ENCODE results near the gene ZNFX1. TPM values are rescaled to one million over a fixed set of nuclear protein-coding genes. Genes with fewer than 3 reads are reported as not detected.

Gene ZNFX1
- total RNA-seq, 1 donor from 2014 or later = 46.2 TPM

- DNase-seq (ENCODE audit: low spot score) = no peak
These were observed 14.2 kb upstream of the ZNFX1 start for GRCh38 chr20:49292010-49292409.

- no peak for DNase-seq (ENCODE audit: low spot score)
These were observed 13.3 kb upstream of the ZNFX1 start for GRCh38 chr20:49291200-49291599.

- DNase-seq (ENCODE audit: low spot score) = no peak
These were observed 12.8 kb upstream of the ZNFX1 start for GRCh38 chr20:49290608-49291191.

- DNase-seq (ENCODE audit: low spot score) = no peak
These were observed 11.2 kb upstream of the ZNFX1 start for GRCh38 chr20:49288784-49289696.

- no peak for DNase-seq (ENCODE audit: low spot score)
These were observed 10.4 kb upstream of the ZNFX1 start for GRCh38 chr20:49288250-49288751.

- no peak for DNase-seq (ENCODE audit: low spot score)
These were observed 9.8 kb upstream of the ZNFX1 start for GRCh38 chr20:49287555-49288249.

GRCh38 chr20:49286689-49287551 is 9.1 kb upstream of the ZNFX1 start:
- no peak for DNase-seq (ENCODE audit: low spot score)

- DNase-seq (ENCODE audit: low spot score) = no peak
These were observed 8.1 kb upstream of the ZNFX1 start for GRCh38 chr20:49285813-49286494.

GRCh38 chr20:49285233-49285668 is 7.4 kb upstream of the ZNFX1 start:
- DNase-seq (ENCODE audit: low spot score) = no peak

GRCh38 chr20:49284818-49285217 is 7.0 kb upstream of the ZNFX1 start:
- DNase-seq (ENCODE audit: low spot score) = no peak

GRCh38 chr20:49283703-49284625 is 6.1 kb upstream of the ZNFX1 start:
- DNase-seq (ENCODE audit: low spot score) = no peak

- no peak for DNase-seq (ENCODE audit: low spot score)
These were observed 5.4 kb upstream of the ZNFX1 start for GRCh38 chr20:49283176-49283702.

GRCh38 chr20:49282584-49283171 is 4.8 kb upstream of the ZNFX1 start:
- no peak for DNase-seq (ENCODE audit: low spot score)

GRCh38 chr20:49281913-49282467 is 4.1 kb upstream of the ZNFX1 start:
- no peak for DNase-seq (ENCODE audit: low spot score)

- no peak for DNase-seq (ENCODE audit: low spot score)
These were observed 3.4 kb upstream of the ZNFX1 start for GRCh38 chr20:49281059-49281912.

- no peak for DNase-seq (ENCODE audit: low spot score)
These were observed 2.7 kb upstream of the ZNFX1 start for GRCh38 chr20:49280463-49281058.

Data from ureter (tissue), 1 donor.